NCI-H1694 (cell line): ENCODE data around the gene METTL27.
"Not testable (repeated sequence)": the region's sequence is repeated elsewhere in the genome, so short reads cannot be mapped to it uniquely, and the experiment has no call there.

Source experiments
- DNase-seq: peaks from one replicate; lab custom pipeline; 2025; lab: John Stamatoyannopoulos, UW

The METTL27 gene

GRCh38 chr7:73842067-73842976 lies at the start of gene METTL27:
Gene METTL27, minus strand, starts transcription at chr7:73842516. Its CDS starts 376 bp downstream, at chr7:73842140.
- peak; percentile 90 for DNase-seq

- no peak for DNase-seq
Observed at GRCh38 chr7:73891178-73891885, 49.0 kb upstream of the METTL27 start.

- DNase-seq, result no peak
Observed at GRCh38 chr7:73890555-73891147, 48.3 kb upstream of the METTL27 start.

GRCh38 chr7:73888959-73889358 lies 46.6 kb upstream of the METTL27 start:
- no peak for DNase-seq

- DNase-seq, result no peak
Observed at GRCh38 chr7:73887762-73888161, 45.4 kb upstream of the METTL27 start.

- DNase-seq, result no peak
Observed at GRCh38 chr7:73885975-73886798, 43.9 kb upstream of the METTL27 start.

GRCh38 chr7:73885433-73885974 lies 43.2 kb upstream of the METTL27 start:
- no peak for DNase-seq

GRCh38 chr7:73884867-73885422 lies 42.6 kb upstream of the METTL27 start:
- not testable (repeated sequence) for DNase-seq

- DNase-seq, result no peak
Observed at GRCh38 chr7:73882047-73882402, 39.7 kb upstream of the METTL27 start.

- no peak for DNase-seq
Observed at GRCh38 chr7:73881352-73882046, 39.2 kb upstream of the METTL27 start.

GRCh38 chr7:73880755-73881328 lies 38.5 kb upstream of the METTL27 start:
- no peak for DNase-seq

- DNase-seq, result no peak
Observed at GRCh38 chr7:73879977-73880681, 37.8 kb upstream of the METTL27 start.

GRCh38 chr7:73876973-73877372 lies 34.7 kb upstream of the METTL27 start:
- DNase-seq, result no peak

GRCh38 chr7:73876361-73876760 lies 34.0 kb upstream of the METTL27 start:
- no peak for DNase-seq

- DNase-seq, result no peak
Observed at GRCh38 chr7:73872056-73872908, 30.0 kb upstream of the METTL27 start.

- DNase-seq, result no peak
Observed at GRCh38 chr7:73871163-73872011, 29.1 kb upstream of the METTL27 start.

GRCh38 chr7:73870041-73870492 lies 27.8 kb upstream of the METTL27 start:
- no peak for DNase-seq
